Measurements from ENCODE around the gene ARFGAP1. TPM values are rescaled to one million over a fixed set of nuclear protein-coding genes. Genes with fewer than 3 reads are reported as not detected.

The ARFGAP1 gene
- total RNA-seq, 2 experiments from 2014 or later, result 80.1 to 82.0 TPM

- POLR2A ChIA-PET, result no interaction called here
- Mint-ChIP-seq H3K4me1 (peaks cover 19% of the 10 kb centered on the region), H3K27ac (no peak overlapping the region), H3K9me3 (no peaks in the 10 kb centered on the region), H3K36me3 (ENCODE audit: low read depth) (peaks cover 2% of the 10 kb centered on the region), H3K27me3 (peaks cover 3% of the 10 kb centered on the region), H3K4me3 (no peak overlapping the region)
- DNase-seq, result no peak
- CTCF ChIA-PET, result no interaction called here
Measured at GRCh38 chr20:63269724-63270123, 2.9 kb upstream of the ARFGAP1 start.

- Mint-ChIP-seq H3K9me3 (no peaks in the 10 kb centered on the region), H3K27ac (no peak overlapping the region), H3K36me3 (ENCODE audit: low read depth) (peaks cover 2% of the 10 kb centered on the region), H3K4me3 (no peak overlapping the region), H3K27me3 (peaks cover 3% of the 10 kb centered on the region), H3K4me1 (peaks cover 26% of the 10 kb centered on the region)
- DNase-seq, result no peak
- ChIA-PET POLR2A (no interaction called here), CTCF (no interaction called here)
Measured at GRCh38 chr20:63270606-63271325, 1.8 kb upstream of the ARFGAP1 start.

DNA sequence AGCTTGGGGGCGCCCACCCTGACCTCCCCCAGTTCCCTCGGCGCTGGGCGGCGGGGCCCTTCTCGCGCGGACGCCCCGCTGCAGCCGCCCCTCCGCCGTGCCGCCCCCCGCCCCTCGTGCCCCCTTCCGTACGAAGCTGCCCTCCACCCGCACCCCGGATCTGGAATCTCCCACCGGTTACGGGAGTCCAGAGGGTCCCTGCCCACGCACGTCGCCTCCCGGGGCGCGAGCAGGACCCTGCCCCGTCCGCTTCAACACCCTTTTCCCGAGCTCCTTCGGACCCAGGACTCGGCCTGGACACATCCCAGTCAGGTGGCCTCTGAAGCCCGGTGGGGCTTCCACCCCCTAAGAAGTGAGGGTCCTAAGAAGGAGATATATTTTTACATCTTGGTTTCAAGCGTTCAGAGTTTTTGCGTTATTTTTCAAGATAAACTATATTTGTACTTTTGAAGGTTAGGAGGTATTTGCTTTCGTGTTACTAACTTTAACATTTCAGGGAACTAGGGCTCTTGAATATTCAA, 506 bp downstream of the ARFGAP1 start:
- Mint-ChIP-seq H3K4me1 (peaks cover 26% of the 10 kb centered on the region), H3K27ac (peak overlapping the region; percentile 82), H3K4me3 (peak overlapping the region; percentile 91), H3K36me3 (ENCODE audit: low read depth) (peaks cover 6% of the 10 kb centered on the region), H3K9me3 (no peaks in the 10 kb centered on the region), H3K27me3 (no peaks in the 10 kb centered on the region)
- POLR2A ChIA-PET, result interaction anchor here (0.5 to 2.1 kb wide), 9 partner anchors 11 to 797 kb away, joined by 3 to 13 read pairs (median 4); partner anchors contain the start of genes MRGBP, PPDPF and YTHDF1
- CTCF ChIA-PET, result no interaction called here
- no peak for DNase-seq

DNA sequence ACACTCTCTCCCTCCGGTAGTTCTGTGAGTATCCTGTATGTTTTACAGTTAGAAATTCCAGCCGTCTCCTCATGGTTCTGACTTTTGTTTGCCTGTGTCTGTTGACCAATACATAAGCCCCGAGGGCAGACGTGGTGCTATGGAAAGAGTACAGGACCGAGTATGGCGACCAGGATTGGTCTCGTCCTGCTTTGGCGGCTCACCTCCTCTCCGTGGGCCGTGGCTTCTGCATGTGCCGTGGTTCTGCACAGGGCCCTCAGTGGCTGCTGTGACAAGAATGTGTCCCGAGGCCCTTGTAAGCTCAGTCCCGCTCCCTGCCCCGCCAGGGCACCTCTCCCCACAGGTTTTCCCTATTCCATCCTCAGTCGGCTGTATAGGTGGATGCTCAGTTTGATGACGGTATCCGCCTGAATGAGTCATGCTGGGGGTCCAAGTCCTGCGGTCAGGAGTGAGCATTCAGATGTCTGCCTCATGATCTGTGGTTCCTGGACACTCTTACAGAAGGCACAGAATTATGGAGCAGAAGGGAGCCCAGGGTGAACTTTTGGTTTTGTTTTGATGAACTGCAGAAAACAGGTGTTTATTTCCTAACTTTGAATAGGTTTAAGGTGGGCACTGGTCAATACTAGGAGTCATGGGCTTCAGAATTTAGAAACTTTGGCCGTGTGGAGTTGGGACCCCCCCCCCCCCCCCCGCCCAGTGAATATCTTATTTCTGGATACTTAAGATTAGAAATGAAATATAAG, 1.2 kb downstream of the ARFGAP1 start:
- DNase-seq, result no peak
- ChIA-PET POLR2A (interaction anchor here (0.6 to 1.6 kb wide), 3 partner anchors 18 to 478 kb away, joined by 3 to 5 read pairs (median 4); partner anchors contain the start of gene MRGBP), CTCF (no interaction called here)
- Mint-ChIP-seq H3K27me3 (no peaks in the 10 kb centered on the region), H3K4me3 (peak overlapping the region; percentile 91), H3K27ac (peak overlapping the region; percentile 82), H3K36me3 (ENCODE audit: low read depth) (peaks cover 8% of the 10 kb centered on the region), H3K4me1 (peaks cover 26% of the 10 kb centered on the region), H3K9me3 (no peaks in the 10 kb centered on the region)

- peaks cover 15% of the 10 kb centered on the region for H3K36me3 Mint-ChIP-seq (ENCODE audit: low read depth)
Measured at GRCh38 chr20:63274381-63275228, 2.0 kb downstream of the ARFGAP1 start.

GRCh38 chr20:63275825-63276224, 3.2 kb downstream of the ARFGAP1 start:
- CTCF ChIA-PET, result no interaction called here
- Mint-ChIP-seq H3K9me3 (no peaks in the 10 kb centered on the region), H3K27ac (no peak overlapping the region), H3K4me3 (no peak overlapping the region), H3K27me3 (no peaks in the 10 kb centered on the region), H3K4me1 (peaks cover 26% of the 10 kb centered on the region), H3K36me3 (ENCODE audit: low read depth) (peaks cover 15% of the 10 kb centered on the region)
- no peak for DNase-seq
- POLR2A ChIA-PET, result no interaction called here

More at GRCh38 chr20:63274381-63275228, 2.0 kb downstream of the ARFGAP1 start:
- Mint-ChIP-seq H3K4me1 (peaks cover 26% of the 10 kb centered on the region), H3K27me3 (no peaks in the 10 kb centered on the region), H3K27ac (no peak overlapping the region), H3K9me3 (no peaks in the 10 kb centered on the region), H3K4me3 (peak overlapping the region; percentile 20)
- POLR2A ChIA-PET, result no interaction called here
- DNase-seq, result no peak
- CTCF ChIA-PET, result no interaction called here

DNA sequence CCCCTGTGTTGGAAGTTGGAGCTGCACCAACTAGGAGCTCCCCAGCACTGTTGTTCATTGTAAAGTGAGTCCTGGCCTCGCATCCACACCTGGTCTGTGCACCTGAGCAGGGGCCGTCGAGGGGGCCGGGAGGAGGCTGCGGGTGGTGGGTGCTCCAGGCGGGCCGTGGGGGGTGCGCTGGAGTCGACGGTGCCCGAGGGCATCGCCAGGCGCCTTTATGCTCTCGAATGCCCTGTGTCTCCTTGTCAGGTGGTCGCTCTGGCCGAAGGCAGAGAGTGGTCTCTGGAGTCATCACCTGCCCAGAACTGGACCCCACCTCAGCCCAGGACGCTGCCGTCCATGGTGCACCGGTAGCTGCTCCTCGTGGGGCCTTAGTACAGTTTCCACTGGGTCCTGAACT, 4.3 kb downstream of the ARFGAP1 start:
- peaks cover 21% of the 10 kb centered on the region for H3K4me1 Mint-ChIP-seq
- H3K27me3 Mint-ChIP-seq, result no peaks in the 10 kb centered on the region
- no peak overlapping the region for H3K27ac Mint-ChIP-seq
- H3K36me3 Mint-ChIP-seq (ENCODE audit: low read depth), result peaks cover 15% of the 10 kb centered on the region
- H3K9me3 Mint-ChIP-seq, result no peaks in the 10 kb centered on the region
- ChIA-PET CTCF (interaction anchor here (1.2 kb wide), 1 partner anchor 54 kb away, joined by 5 read pairs; no protein-coding TSS in a partner anchor), POLR2A (no interaction called here)
- no peak for DNase-seq
- H3K4me3 Mint-ChIP-seq, result no peak overlapping the region

DNA sequence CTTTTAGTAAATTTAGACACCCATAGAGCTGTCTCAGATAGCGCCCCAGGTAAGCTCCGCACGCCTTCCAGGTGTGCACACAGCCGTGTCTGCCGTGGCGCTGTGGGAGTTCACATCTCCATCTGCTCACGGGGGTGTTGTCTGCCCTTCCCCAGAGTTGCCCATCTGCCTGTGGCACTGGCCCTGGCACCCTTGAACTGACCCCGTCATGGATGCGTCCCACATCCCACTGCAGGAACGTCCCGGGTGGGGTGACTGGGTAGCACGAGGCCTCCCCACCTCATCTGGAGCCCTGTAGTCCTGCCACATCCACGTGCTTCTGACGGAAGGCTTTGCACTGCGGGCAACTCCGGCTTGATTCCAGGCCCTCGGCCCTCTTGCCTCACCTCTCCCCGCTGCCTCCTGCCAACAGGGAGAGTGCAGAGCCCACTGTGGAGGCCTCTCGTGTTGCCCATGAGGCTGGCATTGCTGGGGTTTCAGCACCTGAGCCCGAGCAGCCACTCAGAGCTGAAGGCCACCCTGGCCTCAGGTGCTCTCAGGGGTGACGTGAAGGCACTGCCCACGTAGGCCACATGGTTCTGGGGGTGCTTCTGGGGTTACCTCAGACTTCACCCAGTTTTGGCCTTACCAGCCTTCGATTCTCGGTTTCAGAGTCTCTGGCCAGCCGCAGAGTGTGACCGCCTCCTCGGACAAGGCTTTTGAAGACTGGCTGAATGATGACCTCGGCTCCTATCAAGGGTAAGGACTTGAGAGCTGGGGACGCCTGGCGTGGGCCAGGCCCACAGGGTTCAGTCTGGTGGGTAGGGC, 5.1 kb downstream of the ARFGAP1 start:
- Mint-ChIP-seq H3K27me3 (no peaks in the 10 kb centered on the region), H3K4me1 (peaks cover 20% of the 10 kb centered on the region), H3K4me3 (no peak overlapping the region), H3K9me3 (no peaks in the 10 kb centered on the region), H3K27ac (no peak overlapping the region), H3K36me3 (ENCODE audit: low read depth) (peaks cover 15% of the 10 kb centered on the region)
- CTCF ChIA-PET, result interaction anchor here (1.2 kb wide), 1 partner anchor 55 kb away, joined by 5 read pairs; no protein-coding TSS in a partner anchor
- DNase-seq, result no peak
- POLR2A ChIA-PET, result no interaction called here

GRCh38 chr20:63278661-63279060, 6.0 kb downstream of the ARFGAP1 start:
- POLR2A ChIA-PET, result no interaction called here
- no peaks in the 10 kb centered on the region for H3K9me3 Mint-ChIP-seq
- H3K27me3 Mint-ChIP-seq, result no peaks in the 10 kb centered on the region
- H3K36me3 Mint-ChIP-seq (ENCODE audit: low read depth), result peaks cover 13% of the 10 kb centered on the region
- H3K4me3 Mint-ChIP-seq, result no peak overlapping the region
- H3K27ac Mint-ChIP-seq, result no peak overlapping the region
- peaks cover 17% of the 10 kb centered on the region for H3K4me1 Mint-ChIP-seq
- no peak for DNase-seq
- CTCF ChIA-PET, result no interaction called here

GRCh38 chr20:63279931-63280330, 7.3 kb downstream of the ARFGAP1 start:
- DNase-seq, result no peak
- CTCF ChIA-PET, result no interaction called here
- Mint-ChIP-seq H3K36me3 (ENCODE audit: low read depth) (peaks cover 13% of the 10 kb centered on the region), H3K27ac (no peak overlapping the region), H3K27me3 (no peaks in the 10 kb centered on the region), H3K9me3 (no peaks in the 10 kb centered on the region), H3K4me1 (peaks cover 11% of the 10 kb centered on the region), H3K4me3 (no peak overlapping the region)
- POLR2A ChIA-PET, result no interaction called here

DNA sequence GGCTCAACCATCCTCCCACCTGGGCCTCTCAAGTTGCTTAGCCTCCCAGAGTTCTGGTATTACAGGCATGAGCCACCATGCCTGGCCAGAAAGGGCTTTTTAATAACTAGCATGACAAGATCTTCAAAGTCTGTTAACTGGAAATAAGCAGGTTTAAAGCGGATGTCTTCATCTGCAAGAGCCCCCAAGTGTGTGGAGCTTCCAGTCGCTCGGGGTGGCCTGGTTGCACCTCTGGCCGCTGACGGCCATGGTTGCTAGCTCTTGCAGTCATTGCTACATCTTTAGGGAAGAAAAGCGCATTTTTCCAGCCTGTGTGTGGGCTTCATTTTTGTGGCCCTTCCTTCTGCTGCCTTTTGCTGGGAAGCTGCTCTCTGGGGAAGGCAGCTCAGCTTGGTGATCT, 7.8 kb downstream of the ARFGAP1 start:
- Mint-ChIP-seq H3K36me3 (ENCODE audit: low read depth) (peaks cover 13% of the 10 kb centered on the region), H3K27me3 (no peaks in the 10 kb centered on the region), H3K9me3 (no peaks in the 10 kb centered on the region), H3K27ac (no peak overlapping the region), H3K4me1 (peaks cover 6% of the 10 kb centered on the region), H3K4me3 (no peak overlapping the region)
- CTCF ChIA-PET, result no interaction called here
- DNase-seq, result no peak
- POLR2A ChIA-PET, result no interaction called here

DNA sequence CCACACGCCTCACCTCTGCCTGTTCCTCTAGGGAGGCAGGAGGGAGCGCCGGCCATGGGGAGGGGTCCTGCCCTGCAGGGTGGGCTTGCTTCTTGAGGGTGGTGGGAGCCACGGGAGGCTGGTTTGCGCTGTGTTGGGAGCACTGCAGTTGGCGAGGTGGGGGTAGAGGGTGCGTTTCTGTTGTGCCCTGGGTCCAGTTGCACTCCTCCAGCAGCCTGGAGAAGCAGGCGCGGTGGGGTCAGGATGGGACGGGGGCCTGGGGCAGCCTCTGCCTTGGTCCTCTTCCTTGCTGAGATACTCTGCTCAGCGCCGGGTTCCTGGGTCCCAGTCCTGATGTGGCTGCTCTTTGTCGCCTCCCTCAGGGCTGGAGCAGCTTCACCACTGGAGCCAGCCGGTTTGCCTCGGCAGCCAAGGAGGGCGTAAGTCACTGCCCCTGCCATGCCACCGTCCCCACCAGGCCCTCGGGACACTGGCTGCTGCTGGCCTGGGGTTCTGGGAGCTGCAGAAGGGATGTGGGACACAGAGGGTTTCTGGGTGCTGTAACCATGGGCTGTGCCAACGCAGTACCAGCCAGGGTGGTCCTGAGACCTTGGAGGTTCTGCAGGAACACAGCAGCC, 8.4 kb downstream of the ARFGAP1 start:
- DNase-seq, result no peak
- no peak overlapping the region for H3K27ac Mint-ChIP-seq
- peaks cover 13% of the 10 kb centered on the region for H3K36me3 Mint-ChIP-seq (ENCODE audit: low read depth)
- peaks cover 6% of the 10 kb centered on the region for H3K4me1 Mint-ChIP-seq
- CTCF ChIA-PET, result no interaction called here
- POLR2A ChIA-PET, result no interaction called here
- H3K27me3 Mint-ChIP-seq, result no peaks in the 10 kb centered on the region
- no peak overlapping the region for H3K4me3 Mint-ChIP-seq
- no peaks in the 10 kb centered on the region for H3K9me3 Mint-ChIP-seq

All from activated CD4-positive, alpha-beta memory T cell treated with anti-CD3 and anti-CD28 coated beads, Interleukin-2, amount 10 ng/mL, durations not matched to agents 7 days and 5 days (primary cell).